Measurements from ENCODE around the gene RPL23. TPM values are rescaled to one million over a fixed set of nuclear protein-coding genes. Genes with fewer than 3 reads are reported as not detected.
A peak's percentile ranks its signal among the peaks of the same experiment; 100 is the strongest.

The RPL23 gene
- total and polyA plus RNA-seq, 8 donors, result 89.8 to 3,359 (median 1,467) TPM

GRCh38 chr17:38824899-38825761 lies 28.4 kb downstream of the RPL23 start, which contains the start of gene CWC25:
Gene CWC25 (minus strand): TSS chr17:38825321. CDS start chr17:38825183, 138 bp downstream.
- intact Hi-C loops (cut with DNase I; ENCODE audit: low total_unique reads), result no loop called here
- no peaks in the 10 kb centered on the region for H3K27me3 ChIP-seq

GRCh38 chr17:38815576-38816193 lies 37.8 kb downstream of the RPL23 start:
- Histone ChIP-seq H3K27ac (no peak overlapping the region), H3K4me1 (peaks cover 0 to 5% (median 0%) of the 10 kb centered on the region in 4 donors), H3K27me3 (no peaks in the 10 kb centered on the region), H3K4me3 (no peak overlapping the region), H3K9me3 (no peaks in the 10 kb centered on the region), H3K36me3 (peaks cover 60 to 100% (median 98%) of the 10 kb centered on the region in 4 donors)
- WGBS, 5 donors, result 71 to 79% (median 74%) methylated on average over 8 of the region's 8 CpGs
- intact Hi-C loops (cut with DNase I; ENCODE audit: low total_unique reads), result no loop called here
- DNase-seq, result no peak
- TF ChIP-seq POLR2AphosphoS5 (IDR thresholded peaks at IDR 0.05) (no peak), EP300 (IDR thresholded peaks at IDR 0.05) (no peak), POLR2A (IDR thresholded peaks at IDR 0.05) (no peak), CTCF (IDR thresholded peaks at IDR 0.05) (no peak)

More at GRCh38 chr17:38824899-38825761, 28.4 kb downstream of the RPL23 start, which contains the start of gene CWC25:
- Histone ChIP-seq H3K4me1 (peaks cover 17 to 41% (median 26%) of the 10 kb centered on the region in 4 donors), H3K36me3 (peaks cover 9 to 22% (median 18%) of the 10 kb centered on the region in 4 donors), H3K9me3 (no peaks in the 10 kb centered on the region), H3K27ac (peak within 1 kb of the TSS; percentile 95 to 99 (median 99)), H3K4me3 (peak within 1 kb of the TSS; percentile 80 to 97 (median 94))
- peak; percentile 96 to 98 for DNase-seq
- WGBS, 5 donors, result 1 to 2% (median 1%) methylated on average over 37 to 55 of the region's 55 CpGs
- TF ChIP-seq POLR2A (IDR thresholded peaks at IDR 0.05), result peak in 2 of 4 donors; percentile 43 to 87
- TF ChIP-seq CTCF (IDR thresholded peaks at IDR 0.05), result no peak
- peak; percentile 80 for TF ChIP-seq EP300 (IDR thresholded peaks at IDR 0.05)
- TF ChIP-seq POLR2AphosphoS5 (IDR thresholded peaks at IDR 0.05), result peak; percentile 98 to 100 (median 99)

GRCh38 chr17:38809828-38810227 lies 43.7 kb downstream of the RPL23 start:
- intact Hi-C loops (cut with DNase I; ENCODE audit: low total_unique reads), result no loop called here

More at GRCh38 chr17:38809828-38810227, 43.7 kb downstream of the RPL23 start:
- Histone ChIP-seq H3K36me3 (peaks cover 78 to 100% (median 99%) of the 10 kb centered on the region in 4 donors), H3K4me1 (no peaks in the 10 kb centered on the region), H3K4me3 (no peak overlapping the region), H3K9me3 (no peaks in the 10 kb centered on the region), H3K27ac (no peak overlapping the region), H3K27me3 (no peaks in the 10 kb centered on the region)
- 85 to 98% (median 94%) methylated on average over 7 of the region's 7 CpGs for WGBS, 5 donors
- DNase-seq, result no peak
- no peak for TF ChIP-seq CTCF (IDR thresholded peaks at IDR 0.05)
- no peak for TF ChIP-seq POLR2A (IDR thresholded peaks at IDR 0.05)
- TF ChIP-seq EP300 (IDR thresholded peaks at IDR 0.05), result no peak
- no peak for TF ChIP-seq POLR2AphosphoS5 (IDR thresholded peaks at IDR 0.05)
